ENCODE data around the gene RHEB. TPM values are rescaled to one million over a fixed set of nuclear protein-coding genes. Genes with fewer than 3 reads are reported as not detected.

Gene RHEB
- total RNA-seq, 2 experiments from 2014 or later: 57.6 to 93.2 TPM

DNA sequence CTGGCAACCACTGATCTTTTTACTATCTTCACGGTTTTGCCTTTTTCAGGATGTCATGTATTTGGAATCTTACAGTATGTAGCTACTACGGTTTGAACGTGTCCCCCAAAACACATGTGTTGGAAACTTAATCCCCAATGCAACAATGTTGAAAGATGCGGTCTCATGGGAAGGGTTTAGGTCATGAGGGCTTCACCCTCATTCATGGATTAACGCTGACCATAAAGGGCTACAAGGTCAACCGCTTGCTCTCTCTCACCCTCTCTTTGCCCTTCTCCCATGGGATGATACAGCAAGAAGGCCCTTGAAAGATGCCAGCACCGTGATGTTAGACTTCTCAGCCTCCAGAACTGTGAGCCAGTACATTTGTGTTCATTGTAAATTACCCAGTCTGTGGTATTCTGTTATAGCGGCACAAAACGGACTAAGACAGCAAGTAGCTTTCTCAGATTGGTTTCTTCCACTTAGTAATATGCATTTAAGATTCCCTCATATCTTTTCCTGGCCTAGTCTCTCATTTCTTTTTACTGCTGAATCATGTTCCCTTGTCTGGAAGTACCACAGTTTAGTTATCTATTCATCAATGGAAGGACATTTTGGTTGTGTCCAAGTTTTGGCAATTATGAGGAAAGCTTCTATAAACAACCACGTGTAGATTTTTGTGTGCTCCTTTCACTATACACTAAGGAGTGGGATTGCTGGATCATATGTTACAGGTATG is 76.8 kb downstream of the RHEB start:
- BruUV-seq (replicated peaks): no TSS peak
- intact Hi-C loops (cut with micrococcal nuclease; ENCODE audit: unreplicated experiment): loop anchor here (10.0 kb wide), 1 partner anchor 322 kb away; no protein-coding TSS in a partner anchor
- no peaks in the 10 kb centered on the region for H3K79me2 ChIP-seq (ENCODE audit: insufficient read depth, low read depth, low read length)
- ChIA-PET CTCF (ENCODE audit: unreplicated experiment) (no interaction called here), POLR2A (interaction anchor here (0.6 to 0.9 kb wide), 5 partner anchors 13 to 806 kb away, joined by 3 to 5 read pairs (median 3); no protein-coding TSS in a partner anchor)
- H4K20me1 ChIP-seq (ENCODE audit: insufficient read depth, low read length): no peaks in the 10 kb centered on the region
- no peaks in the 10 kb centered on the region for H3K36me3 ChIP-seq (ENCODE audit: insufficient read depth, low read length)
- H3K4me3 ChIP-seq (ENCODE audit: low read depth, low read length, poor library complexity, severe bottlenecking): no peak overlapping the region
- H3K9me2 ChIP-seq (ENCODE audit: insufficient read depth, low read length): no peaks in the 10 kb centered on the region
- TF ChIP-seq EZH2phosphoT487 (IDR thresholded peaks at IDR 0.05; ENCODE audit: borderline replicate concordance, low read depth, low read length): no peak
- TF ChIP-seq, protein P1, sequence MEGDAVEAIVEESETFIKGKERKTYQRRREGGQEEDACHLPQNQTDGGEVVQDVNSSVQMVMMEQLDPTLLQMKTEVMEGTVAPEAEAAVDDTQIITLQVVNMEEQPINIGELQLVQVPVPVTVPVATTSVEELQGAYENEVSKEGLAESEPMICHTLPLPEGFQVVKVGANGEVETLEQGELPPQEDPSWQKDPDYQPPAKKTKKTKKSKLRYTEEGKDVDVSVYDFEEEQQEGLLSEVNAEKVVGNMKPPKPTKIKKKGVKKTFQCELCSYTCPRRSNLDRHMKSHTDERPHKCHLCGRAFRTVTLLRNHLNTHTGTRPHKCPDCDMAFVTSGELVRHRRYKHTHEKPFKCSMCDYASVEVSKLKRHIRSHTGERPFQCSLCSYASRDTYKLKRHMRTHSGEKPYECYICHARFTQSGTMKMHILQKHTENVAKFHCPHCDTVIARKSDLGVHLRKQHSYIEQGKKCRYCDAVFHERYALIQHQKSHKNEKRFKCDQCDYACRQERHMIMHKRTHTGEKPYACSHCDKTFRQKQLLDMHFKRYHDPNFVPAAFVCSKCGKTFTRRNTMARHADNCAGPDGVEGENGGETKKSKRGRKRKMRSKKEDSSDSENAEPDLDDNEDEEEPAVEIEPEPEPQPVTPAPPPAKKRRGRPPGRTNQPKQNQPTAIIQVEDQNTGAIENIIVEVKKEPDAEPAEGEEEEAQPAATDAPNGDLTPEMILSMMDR (conservative IDR thresholded peaks at IDR 0.05; ENCODE audit: low read length): no peak
- H2AFZ ChIP-seq (ENCODE audit: low read length): no peak overlapping the region
- no peak for DNase-seq (ENCODE audit: low spot score)
- no peak overlapping the region for H3K27ac ChIP-seq (ENCODE audit: low read depth, low read length, poor library complexity, severe bottlenecking)
- no peak overlapping the region for H3K4me2 ChIP-seq (ENCODE audit: low read length)
- H3K9me3 ChIP-seq (ENCODE audit: low read length): no peaks in the 10 kb centered on the region
- H3K4me1 ChIP-seq (ENCODE audit: insufficient read depth, low read length, poor library complexity, severe bottlenecking): no peaks in the 10 kb centered on the region

DNA sequence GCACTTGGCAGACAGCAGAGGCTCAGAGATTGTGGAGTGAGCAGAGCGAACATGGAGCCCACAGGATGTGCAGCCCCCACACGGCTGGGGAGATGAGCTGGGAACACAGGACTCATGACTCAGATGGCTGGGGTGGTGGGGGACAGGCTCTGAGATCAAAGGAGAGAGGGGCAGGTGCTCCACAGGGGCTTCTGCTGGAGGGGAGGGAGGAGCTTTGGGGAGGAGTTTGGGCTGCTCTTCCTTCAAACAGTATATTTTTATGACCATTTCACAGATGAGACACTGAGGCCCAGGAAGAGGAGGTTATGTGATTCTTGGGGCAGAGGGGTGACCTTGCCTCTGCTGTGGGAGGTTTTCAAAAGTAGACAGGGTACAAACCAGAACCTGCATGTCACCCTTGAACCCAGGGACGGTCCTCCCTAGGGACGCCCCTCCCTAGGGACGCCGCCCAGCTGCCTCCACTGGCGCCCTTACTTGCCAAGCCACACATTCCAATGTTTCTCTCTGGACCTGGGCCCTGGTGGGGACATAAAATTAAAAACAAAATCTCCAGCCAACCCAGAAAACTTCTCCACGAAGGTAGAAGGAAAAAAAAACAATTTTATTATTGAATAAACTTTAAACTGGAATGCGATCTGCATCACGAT is 78.8 kb downstream of the RHEB start:
- TF ChIP-seq, protein P1 (conservative IDR thresholded peaks at IDR 0.05; ENCODE audit: low read length): no peak
- TF ChIP-seq EZH2phosphoT487 (IDR thresholded peaks at IDR 0.05; ENCODE audit: borderline replicate concordance, low read depth, low read length): no peak
- no peaks in the 10 kb centered on the region for H3K4me1 ChIP-seq (ENCODE audit: insufficient read depth, low read length, poor library complexity, severe bottlenecking)
- ChIA-PET POLR2A (interaction anchor here (0.7 kb wide), 1 partner anchor 90 kb away, joined by 3 read pairs; no protein-coding TSS in a partner anchor), CTCF (ENCODE audit: unreplicated experiment) (no interaction called here)
- intact Hi-C loops (cut with micrococcal nuclease; ENCODE audit: unreplicated experiment): loop anchor here (10.0 kb wide), 1 partner anchor 324 kb away; no protein-coding TSS in a partner anchor
- no peaks in the 10 kb centered on the region for H3K36me3 ChIP-seq (ENCODE audit: insufficient read depth, low read length)
- no peak overlapping the region for H2AFZ ChIP-seq (ENCODE audit: low read length)
- H3K4me2 ChIP-seq (ENCODE audit: low read length): no peak overlapping the region
- H3K27ac ChIP-seq (ENCODE audit: low read depth, low read length, poor library complexity, severe bottlenecking): no peak overlapping the region
- no peaks in the 10 kb centered on the region for H3K9me2 ChIP-seq (ENCODE audit: insufficient read depth, low read length)
- no TSS peak for BruUV-seq (replicated peaks)
- H3K79me2 ChIP-seq (ENCODE audit: insufficient read depth, low read depth, low read length): no peaks in the 10 kb centered on the region
- H3K4me3 ChIP-seq (ENCODE audit: low read depth, low read length, poor library complexity, severe bottlenecking): no peak overlapping the region
- no peaks in the 10 kb centered on the region for H3K9me3 ChIP-seq (ENCODE audit: low read length)
- no peaks in the 10 kb centered on the region for H4K20me1 ChIP-seq (ENCODE audit: insufficient read depth, low read length)
- no peak for DNase-seq (ENCODE audit: low spot score)

Data from OCI-LY7 (cell line).